ENCODE results near the gene ACTA1.

DNA sequence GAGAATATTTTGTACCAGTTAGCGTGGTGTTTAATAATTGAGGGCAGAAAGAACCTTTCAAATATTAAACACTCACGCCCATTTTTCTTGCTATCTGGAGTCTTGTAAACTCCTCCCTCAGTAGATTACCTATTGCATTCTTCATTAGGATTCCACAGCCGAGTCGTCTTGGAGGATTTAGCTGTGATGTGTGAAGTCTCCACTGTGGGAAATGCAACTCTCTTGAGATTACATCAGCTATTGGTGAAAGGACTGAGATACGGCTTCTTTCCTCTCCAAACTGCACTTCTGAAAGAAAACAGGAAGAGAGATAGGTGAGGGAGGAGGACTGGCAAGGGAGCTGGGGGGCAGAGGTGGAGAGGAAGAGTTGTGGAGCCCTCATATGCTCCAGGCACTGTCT is 36.1 kb downstream of the ACTA1 start:
- TF ChIP-seq, protein P1, sequence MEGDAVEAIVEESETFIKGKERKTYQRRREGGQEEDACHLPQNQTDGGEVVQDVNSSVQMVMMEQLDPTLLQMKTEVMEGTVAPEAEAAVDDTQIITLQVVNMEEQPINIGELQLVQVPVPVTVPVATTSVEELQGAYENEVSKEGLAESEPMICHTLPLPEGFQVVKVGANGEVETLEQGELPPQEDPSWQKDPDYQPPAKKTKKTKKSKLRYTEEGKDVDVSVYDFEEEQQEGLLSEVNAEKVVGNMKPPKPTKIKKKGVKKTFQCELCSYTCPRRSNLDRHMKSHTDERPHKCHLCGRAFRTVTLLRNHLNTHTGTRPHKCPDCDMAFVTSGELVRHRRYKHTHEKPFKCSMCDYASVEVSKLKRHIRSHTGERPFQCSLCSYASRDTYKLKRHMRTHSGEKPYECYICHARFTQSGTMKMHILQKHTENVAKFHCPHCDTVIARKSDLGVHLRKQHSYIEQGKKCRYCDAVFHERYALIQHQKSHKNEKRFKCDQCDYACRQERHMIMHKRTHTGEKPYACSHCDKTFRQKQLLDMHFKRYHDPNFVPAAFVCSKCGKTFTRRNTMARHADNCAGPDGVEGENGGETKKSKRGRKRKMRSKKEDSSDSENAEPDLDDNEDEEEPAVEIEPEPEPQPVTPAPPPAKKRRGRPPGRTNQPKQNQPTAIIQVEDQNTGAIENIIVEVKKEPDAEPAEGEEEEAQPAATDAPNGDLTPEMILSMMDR (IDR thresholded peaks at IDR 0.05), result no peak
- TF ChIP-seq, protein P2, sequence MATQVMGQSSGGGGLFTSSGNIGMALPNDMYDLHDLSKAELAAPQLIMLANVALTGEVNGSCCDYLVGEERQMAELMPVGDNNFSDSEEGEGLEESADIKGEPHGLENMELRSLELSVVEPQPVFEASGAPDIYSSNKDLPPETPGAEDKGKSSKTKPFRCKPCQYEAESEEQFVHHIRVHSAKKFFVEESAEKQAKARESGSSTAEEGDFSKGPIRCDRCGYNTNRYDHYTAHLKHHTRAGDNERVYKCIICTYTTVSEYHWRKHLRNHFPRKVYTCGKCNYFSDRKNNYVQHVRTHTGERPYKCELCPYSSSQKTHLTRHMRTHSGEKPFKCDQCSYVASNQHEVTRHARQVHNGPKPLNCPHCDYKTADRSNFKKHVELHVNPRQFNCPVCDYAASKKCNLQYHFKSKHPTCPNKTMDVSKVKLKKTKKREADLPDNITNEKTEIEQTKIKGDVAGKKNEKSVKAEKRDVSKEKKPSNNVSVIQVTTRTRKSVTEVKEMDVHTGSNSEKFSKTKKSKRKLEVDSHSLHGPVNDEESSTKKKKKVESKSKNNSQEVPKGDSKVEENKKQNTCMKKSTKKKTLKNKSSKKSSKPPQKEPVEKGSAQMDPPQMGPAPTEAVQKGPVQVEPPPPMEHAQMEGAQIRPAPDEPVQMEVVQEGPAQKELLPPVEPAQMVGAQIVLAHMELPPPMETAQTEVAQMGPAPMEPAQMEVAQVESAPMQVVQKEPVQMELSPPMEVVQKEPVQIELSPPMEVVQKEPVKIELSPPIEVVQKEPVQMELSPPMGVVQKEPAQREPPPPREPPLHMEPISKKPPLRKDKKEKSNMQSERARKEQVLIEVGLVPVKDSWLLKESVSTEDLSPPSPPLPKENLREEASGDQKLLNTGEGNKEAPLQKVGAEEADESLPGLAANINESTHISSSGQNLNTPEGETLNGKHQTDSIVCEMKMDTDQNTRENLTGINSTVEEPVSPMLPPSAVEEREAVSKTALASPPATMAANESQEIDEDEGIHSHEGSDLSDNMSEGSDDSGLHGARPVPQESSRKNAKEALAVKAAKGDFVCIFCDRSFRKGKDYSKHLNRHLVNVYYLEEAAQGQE (IDR thresholded peaks at IDR 0.05; ENCODE audit: insufficient read depth in 1 of 2, low read depth in 2 of 2, low read length in 1 of 2), result no peak
